Measurements from ENCODE around the gene CNPY2. TPM values are rescaled to one million over a fixed set of nuclear protein-coding genes. Genes with fewer than 3 reads are reported as not detected.

CNPY2 gene
- 10 to 100 TPM; 23.3 to 40.9 (median 37.7) TPM for total RNA-seq

GRCh38 chr12:56315622-56316473 is at the start of gene CNPY2:
Gene CNPY2, minus strand, starts transcription at chr12:56315988. Its CDS starts 771 bp downstream, at chr12:56315217.
- DNase-seq (ENCODE audit: low spot score in 2 of 2), result peak; percentile 94 to 99
- no peak for TF ChIP-seq POLR2A (IDR thresholded peaks at IDR 0.05)
- no peak for TF ChIP-seq CTCF (IDR thresholded peaks at IDR 0.05)
- H3K4me3 ChIP-seq (ENCODE audit: low read depth, poor library complexity, severe bottlenecking), result peak within 1 kb of the TSS; percentile 78
- intact Hi-C loops (cut with DNase I; ENCODE audit: low total_unique reads), result no loop called here
- 0 to 1% methylated on average over 40 to 46 of the region's 62 CpGs for WGBS, 2 donors

GRCh38 chr12:56362130-56363059 is 46.6 kb upstream of the CNPY2 start, which contains the start of gene APOF:
Gene APOF, minus strand, starts transcription at chr12:56362857. Its CDS starts 112 bp downstream, at chr12:56362745.
- intact Hi-C loops (cut with DNase I; ENCODE audit: low total_unique reads), result no loop called here
- H3K4me3 ChIP-seq (ENCODE audit: low read depth, poor library complexity, severe bottlenecking), result no peak within 1 kb of the TSS
- DNase-seq (ENCODE audit: low spot score in 2 of 2), result no peak
- WGBS, 2 donors, result 92 to 93% methylated on average over 10 of the region's 10 CpGs
- TF ChIP-seq POLR2A (IDR thresholded peaks at IDR 0.05), result no peak
- TF ChIP-seq CTCF (IDR thresholded peaks at IDR 0.05), result no peak

GRCh38 chr12:56361487-56362129 is 45.8 kb upstream of the CNPY2 start:
- intact Hi-C loops (cut with DNase I; ENCODE audit: low total_unique reads), result no loop called here
- DNase-seq (ENCODE audit: low spot score in 2 of 2), result no peak
- 68 to 81% methylated on average over 8 of the region's 8 CpGs for WGBS, 2 donors
- TF ChIP-seq CTCF (IDR thresholded peaks at IDR 0.05), result no peak
- no peak for TF ChIP-seq POLR2A (IDR thresholded peaks at IDR 0.05)
- H3K4me3 ChIP-seq (ENCODE audit: low read depth, poor library complexity, severe bottlenecking), result no peak overlapping the region

GRCh38 chr12:56359851-56360767 is 44.3 kb upstream of the CNPY2 start, which contains the start of gene STAT2:
Gene STAT2, minus strand, starts transcription at chr12:56360107. Its CDS starts 3,536 bp downstream, at chr12:56356571.
- WGBS, 2 donors, result 0 to 1% methylated on average over 48 to 50 of the region's 54 CpGs
- peak; percentile 99 to 100 for DNase-seq (ENCODE audit: low spot score in 2 of 2)
- TF ChIP-seq POLR2A (IDR thresholded peaks at IDR 0.05), result no peak
- no peak for TF ChIP-seq CTCF (IDR thresholded peaks at IDR 0.05)
- intact Hi-C loops (cut with DNase I; ENCODE audit: low total_unique reads), result no loop called here
- peak within 1 kb of the TSS; percentile 66 for H3K4me3 ChIP-seq (ENCODE audit: low read depth, poor library complexity, severe bottlenecking)
